ENCODE data around the gene LCE7A.

The LCE7A gene

GRCh38 chr1:152880907-152881306 is 21.1 kb downstream of the LCE7A start:
- no peak for DNase-seq

GRCh38 chr1:152884085-152884484 is 24.3 kb downstream of the LCE7A start:
- DNase-seq: no peak

GRCh38 chr1:152884506-152884905 is 24.7 kb downstream of the LCE7A start:
- no peak for DNase-seq

- DNase-seq: no peak
These were observed 25.3 kb downstream of the LCE7A start for GRCh38 chr1:152884966-152885624.

GRCh38 chr1:152886085-152886484 is 26.3 kb downstream of the LCE7A start:
- DNase-seq: no peak

- DNase-seq: no peak
These were observed 27.1 kb downstream of the LCE7A start for GRCh38 chr1:152886758-152887409.

- no peak for DNase-seq
These were observed 28.3 kb downstream of the LCE7A start for GRCh38 chr1:152888126-152888525.

GRCh38 chr1:152899027-152899426 is 39.2 kb downstream of the LCE7A start:
- no peak for DNase-seq

GRCh38 chr1:152899883-152900282 is 40.1 kb downstream of the LCE7A start:
- no peak for DNase-seq

- DNase-seq: no peak
These were observed 41.8 kb downstream of the LCE7A start for GRCh38 chr1:152901631-152902030.

- DNase-seq: no peak
These were observed 42.8 kb downstream of the LCE7A start for GRCh38 chr1:152902636-152903035.

- DNase-seq: no peak
These were observed 45.1 kb downstream of the LCE7A start for GRCh38 chr1:152904688-152905440.

GRCh38 chr1:152906023-152906565 is 46.3 kb downstream of the LCE7A start:
- DNase-seq: no peak

- DNase-seq: no peak
These were observed 48.1 kb downstream of the LCE7A start, which contains the start of gene IVL for GRCh38 chr1:152907686-152908601. TSS of gene IVL (plus strand) at chr1:152908546. CDS start at chr1:152909798, 1,252 bp downstream.

GRCh38 chr1:152909206-152909605 is 49.4 kb downstream of the LCE7A start:
- no peak for DNase-seq
